GM18508 (cell line): ENCODE results near the gene MYO3A.

Experiments used
- ATAC-seq: cut with Tn5 transposase; IDR thresholded peaks from one replicate; pipeline ENCODE4 v1.9.1; 2021; ENCODE audit warnings: moderate number of reproducible peaks; ENCODE audit not compliant: insufficient read depth, unreplicated experiment

MYO3A gene

DNA sequence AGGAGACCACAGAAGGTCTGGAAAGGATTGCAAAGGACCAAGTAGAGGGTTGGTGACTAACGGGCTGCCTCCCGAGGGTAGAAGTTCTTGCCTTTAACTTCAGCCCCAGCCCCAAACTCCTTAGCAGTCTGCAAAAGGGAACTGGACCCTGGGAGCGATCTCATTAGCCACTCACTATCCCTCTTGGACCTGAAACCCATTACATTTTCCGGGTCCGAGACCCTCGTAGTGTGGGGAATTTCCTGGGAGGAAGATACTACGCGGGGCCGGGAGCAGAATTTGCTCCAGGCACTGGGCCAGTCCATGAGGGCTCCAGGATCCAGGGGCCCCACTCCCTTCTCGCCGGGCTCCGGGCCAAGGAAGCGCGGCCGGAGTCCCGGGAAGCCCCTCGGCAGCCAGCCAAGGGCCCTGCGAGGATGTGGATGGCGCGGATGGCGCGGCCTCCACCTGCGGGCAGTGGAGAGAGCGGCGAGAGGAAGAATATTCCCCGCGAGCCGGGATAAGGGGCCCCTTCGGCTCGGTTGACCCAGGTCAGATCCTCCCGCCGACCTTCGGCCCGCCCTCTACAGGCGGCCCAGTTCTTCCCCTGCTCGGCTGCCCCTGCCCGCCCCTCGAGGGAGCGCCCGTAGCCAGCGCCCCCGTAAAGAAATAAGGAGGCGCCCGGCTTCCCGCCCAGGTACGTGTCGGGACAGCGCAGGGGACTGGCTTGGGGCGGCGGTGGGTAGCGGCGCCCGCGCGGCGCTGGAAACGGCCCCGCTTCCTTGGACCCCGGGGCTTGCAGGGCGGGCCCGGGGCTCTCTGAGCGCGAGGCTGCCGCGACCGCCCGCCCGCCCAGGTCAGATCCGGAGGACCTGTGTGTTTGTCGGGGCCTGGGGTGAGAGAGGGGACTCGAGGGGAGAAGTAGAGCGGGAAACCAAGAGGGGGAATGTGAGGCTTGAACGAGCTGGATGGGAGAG lies at the start of gene MYO3A:
Gene MYO3A (plus strand): TSS at position 577 of the 956 bp plus-strand sequence. CDS start 17,882 bp downstream, outside the sequence.
- no peak for ATAC-seq

DNA sequence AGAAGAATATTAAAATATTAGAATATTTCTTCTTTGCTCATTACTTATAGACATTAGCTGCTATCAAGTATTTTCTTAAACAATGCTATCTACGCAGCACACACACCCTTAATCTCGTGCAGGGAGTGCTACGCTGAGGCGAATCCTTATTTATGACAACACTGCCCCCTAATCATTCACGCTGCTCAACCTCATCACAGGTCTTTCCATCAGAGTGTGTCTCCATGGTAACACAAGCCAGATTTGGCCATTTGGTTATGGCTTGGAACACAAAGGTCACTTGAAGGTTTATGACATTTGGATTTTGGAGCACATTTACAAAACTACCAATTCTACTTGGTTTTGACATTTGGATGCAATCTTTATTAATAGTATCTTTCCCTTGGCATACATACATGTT lies 45.4 kb upstream of the MYO3A start:
- ATAC-seq, result no peak

DNA sequence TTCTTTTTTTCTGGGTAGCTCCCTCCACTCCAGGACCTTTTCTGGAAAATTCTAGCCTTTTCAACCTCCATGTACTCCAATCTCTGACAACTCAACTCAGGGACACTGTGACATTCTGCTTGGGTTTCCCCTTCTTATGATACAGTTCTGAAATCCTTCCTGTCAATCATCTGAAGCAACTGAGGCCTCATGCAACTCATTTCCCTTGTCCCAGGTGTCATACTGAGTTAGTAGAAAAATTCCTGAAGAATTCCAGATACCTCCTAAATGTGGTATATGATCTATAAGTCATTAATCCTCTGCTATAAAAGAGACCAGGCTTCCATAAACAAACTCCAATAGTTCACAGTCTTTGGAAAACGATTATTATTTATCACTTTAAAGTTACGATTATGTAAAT lies 43.0 kb upstream of the MYO3A start:
- no peak for ATAC-seq

GRCh38 chr10:25895856-25896255 lies 38.2 kb upstream of the MYO3A start:
- ATAC-seq, result no peak

GRCh38 chr10:25896421-25896820 lies 37.6 kb upstream of the MYO3A start:
- no peak for ATAC-seq

GRCh38 chr10:25899304-25899703 lies 34.7 kb upstream of the MYO3A start:
- no peak for ATAC-seq

- ATAC-seq, result no peak
These were observed 32.8 kb upstream of the MYO3A start for GRCh38 chr10:25901199-25901598.

GRCh38 chr10:25902002-25902401 lies 32.0 kb upstream of the MYO3A start:
- ATAC-seq, result no peak

DNA sequence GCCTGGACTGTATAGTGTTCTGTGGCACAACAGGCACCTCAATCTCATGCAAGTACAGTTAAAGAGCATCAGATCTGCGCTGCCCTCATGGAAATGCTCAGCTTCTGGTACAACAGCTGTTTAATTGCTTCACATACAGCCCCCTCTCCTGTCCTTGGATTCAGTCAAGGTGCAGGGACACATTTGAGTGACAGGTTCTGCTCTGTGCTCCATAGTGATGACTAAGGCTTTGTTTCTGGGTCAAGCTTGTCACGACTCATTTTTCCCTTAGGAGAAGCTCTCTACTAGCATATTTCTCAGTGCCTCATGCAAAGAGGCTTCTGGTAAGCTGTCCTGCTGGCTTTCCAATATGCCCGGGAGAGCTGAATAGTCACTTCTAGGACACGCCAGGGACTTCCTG lies 26.8 kb upstream of the MYO3A start:
- no peak for ATAC-seq

- ATAC-seq, result no peak
These were observed 21.2 kb upstream of the MYO3A start for GRCh38 chr10:25912866-25913265.

DNA sequence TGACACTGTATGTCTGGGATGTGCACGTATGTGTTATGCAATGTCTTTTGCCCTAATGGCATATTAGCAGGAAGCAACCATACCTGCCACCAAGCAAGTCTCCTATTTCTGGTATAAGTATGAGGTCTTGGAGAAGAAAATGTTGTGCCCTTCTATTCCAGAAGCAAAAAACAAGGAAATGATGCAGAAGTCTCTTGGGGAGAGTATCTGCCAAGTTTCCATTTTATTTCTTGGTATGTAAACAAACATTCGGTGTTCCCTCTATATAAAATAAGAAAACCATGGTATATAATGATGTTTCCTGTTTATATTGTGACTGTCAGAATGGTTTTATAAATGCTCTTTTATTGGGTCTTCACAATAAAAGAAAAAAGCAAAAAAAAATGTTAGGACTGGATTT lies 19.3 kb upstream of the MYO3A start:
- no peak for ATAC-seq

GRCh38 chr10:25934621-25935139 lies 651 bp downstream of the MYO3A start:
- ATAC-seq, result no peak

DNA sequence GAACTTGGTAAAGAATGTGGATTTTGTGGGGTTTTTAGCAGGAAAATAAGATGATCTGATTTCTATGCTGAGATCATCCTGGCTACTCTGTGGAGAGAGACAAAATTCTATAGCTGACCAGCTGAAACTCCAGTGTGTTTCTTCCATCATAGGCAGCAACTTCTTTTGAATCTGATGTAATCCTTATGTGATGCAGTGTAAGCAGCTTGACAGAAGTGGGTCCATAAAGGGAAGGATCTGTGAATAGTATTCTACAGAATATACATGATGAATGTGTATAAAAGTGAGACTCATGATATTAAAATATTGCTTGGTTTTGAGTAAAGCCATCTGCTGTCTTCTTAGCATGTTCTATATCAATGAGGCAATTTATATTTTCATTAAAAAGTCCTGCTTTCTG lies 4.4 kb downstream of the MYO3A start:
- no peak for ATAC-seq

- ATAC-seq, result no peak
These were observed 10.7 kb downstream of the MYO3A start for GRCh38 chr10:25944771-25945170.

- ATAC-seq, result no peak
These were observed 18.8 kb downstream of the MYO3A start for GRCh38 chr10:25952857-25953256.

- no peak for ATAC-seq
These were observed 20.8 kb downstream of the MYO3A start for GRCh38 chr10:25954851-25955250.

DNA sequence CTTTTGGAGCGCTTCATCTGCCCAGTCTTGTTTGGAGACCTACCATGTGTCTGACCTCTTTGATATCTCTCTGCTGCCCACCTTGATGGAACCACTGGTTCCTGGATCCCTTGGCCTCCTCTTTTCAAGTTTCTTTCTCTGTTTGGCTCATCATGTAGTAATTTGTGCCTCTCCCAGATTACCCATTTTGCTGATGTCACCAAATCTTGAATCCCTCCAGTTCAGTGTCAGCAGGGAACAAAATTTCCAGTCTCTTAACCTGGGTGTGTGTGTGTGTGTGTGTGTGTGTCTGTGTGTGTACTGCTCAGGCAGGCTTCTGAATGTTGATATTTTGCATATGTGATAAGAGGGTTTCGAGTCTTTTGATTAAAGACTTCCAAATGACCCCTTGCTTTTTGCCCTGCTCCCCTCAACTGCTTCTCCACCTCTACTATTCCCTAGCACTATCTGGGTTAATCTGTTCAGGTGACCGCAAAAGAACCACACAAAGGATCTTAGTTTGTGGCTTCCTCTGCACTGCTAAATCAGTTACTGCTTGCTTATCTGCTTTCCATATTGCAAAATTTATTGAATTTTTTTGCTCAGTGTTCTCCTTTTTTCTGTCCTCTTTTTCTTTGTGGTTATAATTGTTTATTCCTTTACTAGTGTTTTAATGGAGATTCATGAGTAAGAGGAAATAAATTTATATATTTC lies 25.7 kb downstream of the MYO3A start:
- ATAC-seq, result no peak

GRCh38 chr10:25965584-25965983 lies 31.6 kb downstream of the MYO3A start:
- no peak for ATAC-seq

DNA sequence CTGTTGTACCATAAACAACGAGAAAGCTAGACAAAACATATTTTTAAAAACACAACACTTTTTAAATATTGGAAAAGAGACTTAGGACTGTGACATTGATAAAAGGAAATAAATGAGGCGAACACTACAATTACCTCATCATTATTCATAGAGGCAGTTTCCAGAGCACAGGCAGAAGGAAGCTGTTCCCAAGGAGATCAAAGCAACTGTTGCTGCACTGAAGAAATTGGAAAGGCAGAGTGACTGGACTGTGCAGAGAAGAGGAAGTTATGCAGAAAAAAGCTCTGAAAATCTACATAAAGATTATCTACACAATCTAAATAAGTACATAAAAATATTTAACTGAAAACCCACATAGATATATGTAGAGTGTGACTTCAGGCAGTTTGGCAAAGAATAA lies 32.8 kb downstream of the MYO3A start:
- no peak for ATAC-seq

- ATAC-seq, result no peak
These were observed 38.6 kb downstream of the MYO3A start for GRCh38 chr10:25972631-25973030.

DNA sequence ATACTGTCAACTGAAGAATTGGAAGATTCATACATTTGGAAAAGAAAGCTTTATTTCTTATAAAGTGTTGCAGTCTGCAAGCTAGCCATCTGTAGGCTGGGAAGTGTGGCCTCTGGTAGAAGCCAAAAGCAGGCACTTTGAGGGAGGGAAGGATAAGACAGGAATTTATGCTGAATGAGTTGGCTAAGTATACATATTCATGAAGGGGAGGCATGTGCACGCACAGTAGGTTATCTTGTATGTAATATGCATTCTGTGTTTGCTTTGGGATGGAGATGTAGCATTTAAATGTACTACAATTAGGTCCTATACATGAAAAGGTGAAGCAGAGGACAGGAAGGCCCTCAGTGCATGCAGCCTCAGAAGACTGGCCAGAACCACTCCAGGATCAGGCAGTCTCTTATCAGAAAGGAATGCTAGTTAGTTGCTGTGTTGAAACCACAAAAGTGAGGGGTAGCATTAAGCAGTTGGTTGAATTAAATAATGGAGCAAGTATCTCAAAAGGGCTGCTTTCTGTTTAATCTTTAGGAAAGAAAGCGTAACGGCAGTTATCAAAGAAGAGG lies 40.9 kb downstream of the MYO3A start:
- ATAC-seq, result no peak
